Panc1 (cell line): ENCODE results near the gene SPINK14. TPM values are rescaled to one million over a fixed set of nuclear protein-coding genes. Genes with fewer than 3 reads are reported as not detected.

Experiments
- ATAC-seq: fragments of 200-7000 bp; cut with Tn5 transposase; 2 replicates; pipeline ENCODE4 v1.9.1; 2020; ENCODE audit warnings: mild to moderate bottlenecking, moderate library complexity
- BruUV-seq: library from RNA; stranded (reverse); fragments of 400-500 nt; replicated peaks from 2 replicates; lab custom pipeline; 2021; lab: Mats Ljungman, UMichigan
- CTCF ChIA-PET: fragments of 300-600 bp; sonication (Branson Sonifier 250); formaldehyde crosslinking; loops from one replicate; lab custom pipeline; 2022; ENCODE audit warnings: antibody characterized with exemption; lab: Charles Lee
- POLR2A ChIA-PET: fragments of 300-600 bp; sonication (Branson Sonifier 250); formaldehyde crosslinking; loops from one replicate; lab custom pipeline; 2022; ENCODE audit warnings: antibody characterized with exemption; lab: Charles Lee
- DNase-seq: peaks from one replicate; pipeline ENCODE4 v3.0.0-alpha.2; 2010; ENCODE audit warnings: low read depth, low spot score
- H3K27ac ChIP-seq: 2 replicates; pipeline ENCODE4 v1.5.1; 2011; ENCODE audit warnings: mild to moderate bottlenecking, low read length, inconsistent platforms
- H3K27me3 ChIP-seq: fragments of 200-500 bp; sonication (Bioruptor generic); 2 replicates; pipeline ENCODE4 v1.6.0; 2014; ENCODE audit warnings: low read length, inconsistent platforms; ENCODE audit not compliant: control insufficient read depth, insufficient read depth
- H3K36me3 ChIP-seq: fragments of 200-500 bp; sonication (Bioruptor generic); 2 replicates; pipeline ENCODE4 v1.5.1; 2014; ENCODE audit warnings: inconsistent platforms, mild to moderate bottlenecking, low read length, moderate library complexity; ENCODE audit not compliant: control insufficient read depth, insufficient read depth
- H3K4me1 ChIP-seq: 2 replicates; pipeline ENCODE4 v1.5.1; 2011; ENCODE audit warnings: inconsistent platforms, mild to moderate bottlenecking, low read length, moderate library complexity; ENCODE audit not compliant: control insufficient read depth, insufficient read depth
- H3K4me3 ChIP-seq, 2 experiments: 2 replicates each; pipeline ENCODE4 v1.5.1; 2011 to 2012; ENCODE audit warnings: low read depth in 2 of 2, low read length in 2 of 2, mild to moderate bottlenecking in 2 of 2, inconsistent platforms in 1 of 2, moderate library complexity in 1 of 2
- H3K9me3 ChIP-seq: fragments of 200-500 bp; sonication (Bioruptor generic); 2 replicates; pipeline ENCODE4 v1.5.1; 2014; ENCODE audit warnings: low read depth, mild to moderate bottlenecking, inconsistent platforms, low read length, moderate library complexity; ENCODE audit not compliant: control insufficient read depth, insufficient read depth
- CTCF ChIP-seq: fragments of 450-650 bp; IDR thresholded peaks from 2 replicates; pipeline ENCODE4 v1.5.1; 2017; ENCODE audit warnings: mild to moderate bottlenecking
- POLR2AphosphoS5 ChIP-seq: IDR thresholded peaks from 2 replicates; pipeline ENCODE4 v1.6.1; 2012; ENCODE audit warnings: mild to moderate bottlenecking, low read depth, low read length, moderate library complexity
- REST ChIP-seq, 2 experiments: IDR thresholded peaks; 2 replicates each; pipeline ENCODE4 v1.6.1; 2011 to 2012; ENCODE audit warnings: low read depth in 2 of 2, control low read depth in 1 of 2, low read length in 1 of 2, mild to moderate bottlenecking in 1 of 2, moderate library complexity in 1 of 2; ENCODE audit not compliant: insufficient read depth in 1 of 2
- SIN3A ChIP-seq: IDR thresholded peaks from 2 replicates; pipeline ENCODE4 v1.6.1; 2012; ENCODE audit warnings: low read depth, mild to moderate bottlenecking, low read length, moderate library complexity, borderline replicate concordance; ENCODE audit not compliant: insufficient read depth
- TCF7L2 ChIP-seq: IDR thresholded peaks from 2 replicates; pipeline ENCODE4 v1.6.1; 2011; ENCODE audit warnings: mild to moderate bottlenecking, low read depth, low read length, inconsistent platforms
- in situ Hi-C: cut with HindIII; loops from 2 replicates; pipeline ENCODE4 v1.10.0; 2016; ENCODE audit warnings: low sequenced_read_pairs, low pct_unique_long_range_greater_than_20kb
- intact Hi-C: fragments of 100-400 bp; cut with micrococcal nuclease; formaldehyde crosslinking; loops from one replicate; pipeline ENCODE4 v1.10.0; 2022; ENCODE audit not compliant: unreplicated experiment
- total RNA-seq: library from RNA; stranded (reverse); gene quantifications from one replicate; pipeline ENCODE4 v1.2.1, GENCODE V29; 2021; ENCODE audit not compliant: unreplicated experiment

The SPINK14 gene
- total RNA-seq, 1 experiment from 2014 or later = not detected

GRCh38 chr5:148177207-148177606, 8.9 kb downstream of the SPINK14 start:
- ATAC-seq = no peak
- TF ChIP-seq REST (IDR thresholded peaks at IDR 0.05; ENCODE audit: insufficient read depth in 1 of 2, low read depth in 2 of 2, low read length in 1 of 2) (no peak), POLR2AphosphoS5 (no peak), CTCF (no peak), SIN3A (no peak), TCF7L2 (no peak)
- intact Hi-C loops = loop anchor here (5.0 kb wide), 1 partner anchor 265 kb away; no protein-coding TSS in a partner anchor
- Histone ChIP-seq H3K36me3 (no peaks in the 10 kb centered on the region), H3K4me3 (no peak overlapping the region), H3K4me1 (no peaks in the 10 kb centered on the region), H3K27me3 (no peaks in the 10 kb centered on the region), H3K27ac (no peak overlapping the region), H3K9me3 (no peaks in the 10 kb centered on the region)
- no TSS peak for BruUV-seq
- ChIA-PET POLR2A (no interaction called here), CTCF (no interaction called here)
- in situ Hi-C loops = no loop called here
- no peak for DNase-seq

- Histone ChIP-seq H3K27me3 (no peaks in the 10 kb centered on the region), H3K27ac (no peak overlapping the region), H3K9me3 (no peaks in the 10 kb centered on the region), H3K4me3 (no peak overlapping the region), H3K4me1 (no peaks in the 10 kb centered on the region), H3K36me3 (no peaks in the 10 kb centered on the region)
- TF ChIP-seq REST (IDR thresholded peaks at IDR 0.05; ENCODE audit: insufficient read depth in 1 of 2, low read depth in 2 of 2, low read length in 1 of 2) = no peak
- peak; percentile 67; the same call in 1 of the 2 replicates for TF ChIP-seq CTCF
- CTCF ChIA-PET = no interaction called here
- in situ Hi-C loops = no loop called here
- BruUV-seq = no TSS peak
- DNase-seq (peak; percentile 45), ATAC-seq (peak; percentile 63; the same call in 1 of the 2 replicates)
- intact Hi-C loops = loop anchor here (1.0 to 5.0 kb wide), 3 partner anchors 195 to 552 kb away; no protein-coding TSS in a partner anchor
- POLR2A ChIA-PET = no interaction called here
Observed at GRCh38 chr5:148179234-148179824, 11.0 kb downstream of the SPINK14 start.
